ENCODE measurements around the gene SPDYE17.
"Not testable (repeated sequence)": the region's sequence is repeated elsewhere in the genome, so short reads cannot be mapped to it uniquely, and the experiment has no call there.

The SPDYE17 gene

GRCh38 chr7:77032261-77032660 lies at the start of gene SPDYE17:
SPDYE17 (minus strand) TSS chr7:77032361; CDS start chr7:77030570, 1,791 bp downstream.
- DNase-seq (ENCODE audit: low read depth) = not testable (repeated sequence)

GRCh38 chr7:77080236-77080635 lies 48.1 kb upstream of the SPDYE17 start:
- not testable (repeated sequence) for H3K4me3 ChIP-seq (ENCODE audit: low read depth, low read length); DNase-seq (ENCODE audit: low read depth)

More at GRCh38 chr7:77032261-77032660, at the start of gene SPDYE17:
- H3K4me3 ChIP-seq (ENCODE audit: low read depth, low read length) = not testable (repeated sequence)

- not testable (repeated sequence) for H3K4me3 ChIP-seq (ENCODE audit: low read depth, low read length); DNase-seq (ENCODE audit: low read depth)
Observed at GRCh38 chr7:77079624-77080023, 47.5 kb upstream of the SPDYE17 start.

GRCh38 chr7:77079112-77079511 lies 47.0 kb upstream of the SPDYE17 start:
- not testable (repeated sequence) for DNase-seq (ENCODE audit: low read depth); H3K4me3 ChIP-seq (ENCODE audit: low read depth, low read length)

GRCh38 chr7:77077060-77077459 lies 44.9 kb upstream of the SPDYE17 start:
- not testable (repeated sequence) for DNase-seq (ENCODE audit: low read depth); H3K4me3 ChIP-seq (ENCODE audit: low read depth, low read length)

- DNase-seq (ENCODE audit: low read depth); H3K4me3 ChIP-seq (ENCODE audit: low read depth, low read length): not testable (repeated sequence)
Observed at GRCh38 chr7:77074786-77075396, 42.7 kb upstream of the SPDYE17 start.

- not testable (repeated sequence) for H3K4me3 ChIP-seq (ENCODE audit: low read depth, low read length); DNase-seq (ENCODE audit: low read depth)
Observed at GRCh38 chr7:77071108-77071507, 38.9 kb upstream of the SPDYE17 start.

- not testable (repeated sequence) for H3K4me3 ChIP-seq (ENCODE audit: low read depth, low read length)
Observed at GRCh38 chr7:77065869-77066268, 33.7 kb upstream of the SPDYE17 start.

GRCh38 chr7:77063732-77064131 lies 31.6 kb upstream of the SPDYE17 start:
- DNase-seq (ENCODE audit: low read depth); H3K4me3 ChIP-seq (ENCODE audit: low read depth, low read length): not testable (repeated sequence)

More at GRCh38 chr7:77065869-77066268, 33.7 kb upstream of the SPDYE17 start:
- not testable (repeated sequence) for DNase-seq (ENCODE audit: low read depth)

GRCh38 chr7:77062557-77062956 lies 30.4 kb upstream of the SPDYE17 start, which contains the start of gene SPDYE18:
SPDYE18 (minus strand) TSS chr7:77062558; CDS start chr7:77060512, 2,046 bp downstream.
- H3K4me3 ChIP-seq (ENCODE audit: low read depth, low read length); DNase-seq (ENCODE audit: low read depth): not testable (repeated sequence)

GRCh38 chr7:77026349-77026748 lies 5.8 kb downstream of the SPDYE17 start:
- not testable (repeated sequence) for DNase-seq (ENCODE audit: low read depth); H3K4me3 ChIP-seq (ENCODE audit: low read depth, low read length)

GRCh38 chr7:77010074-77010680 lies 22.0 kb downstream of the SPDYE17 start:
- not testable (repeated sequence) for H3K4me3 ChIP-seq (ENCODE audit: low read depth, low read length); DNase-seq (ENCODE audit: low read depth)

GRCh38 chr7:77008000-77008399 lies 24.2 kb downstream of the SPDYE17 start:
- H3K4me3 ChIP-seq (ENCODE audit: low read depth, low read length); DNase-seq (ENCODE audit: low read depth): not testable (repeated sequence)

- not testable (repeated sequence) for DNase-seq (ENCODE audit: low read depth); H3K4me3 ChIP-seq (ENCODE audit: low read depth, low read length)
Observed at GRCh38 chr7:77006127-77007110, 25.7 kb downstream of the SPDYE17 start.

GRCh38 chr7:77005461-77006057 lies 26.6 kb downstream of the SPDYE17 start:
- DNase-seq (ENCODE audit: low read depth); H3K4me3 ChIP-seq (ENCODE audit: low read depth, low read length): not testable (repeated sequence)

- DNase-seq (ENCODE audit: low read depth); H3K4me3 ChIP-seq (ENCODE audit: low read depth, low read length): not testable (repeated sequence)
Observed at GRCh38 chr7:77004151-77004550, 28.0 kb downstream of the SPDYE17 start.

GRCh38 chr7:77003241-77003640 lies 28.9 kb downstream of the SPDYE17 start:
- H3K4me3 ChIP-seq (ENCODE audit: low read depth, low read length); DNase-seq (ENCODE audit: low read depth): not testable (repeated sequence)

GRCh38 chr7:77002678-77003233 lies 29.4 kb downstream of the SPDYE17 start:
- not testable (repeated sequence) for DNase-seq (ENCODE audit: low read depth); H3K4me3 ChIP-seq (ENCODE audit: low read depth, low read length)

GRCh38 chr7:77002104-77002503 lies 30.1 kb downstream of the SPDYE17 start:
- not testable (repeated sequence) for DNase-seq (ENCODE audit: low read depth)

More at GRCh38 chr7:77002104-77002503, 30.1 kb downstream of the SPDYE17 start:
- not testable (repeated sequence) for H3K4me3 ChIP-seq (ENCODE audit: low read depth, low read length)
